ENCODE measurements around the gene ZNF473.

Gene ZNF473

GRCh38 chr19:50025794-50026549 is at the start of gene ZNF473:
ZNF473 (plus strand) TSS chr19:50026005; CDS start chr19:50031083, 5,078 bp downstream.
- peak; percentile 88 for DNase-seq (ENCODE audit: low read depth)

- no peak for DNase-seq (ENCODE audit: low read depth)
Observed at GRCh38 chr19:49976496-49976895, 49.3 kb upstream of the ZNF473 start.

- no peak for DNase-seq (ENCODE audit: low read depth)
Observed at GRCh38 chr19:49977076-49977475, 48.7 kb upstream of the ZNF473 start.

- no peak for DNase-seq (ENCODE audit: low read depth)
Observed at GRCh38 chr19:49977881-49978280, 47.9 kb upstream of the ZNF473 start.

GRCh38 chr19:49978324-49978723 is 47.5 kb upstream of the ZNF473 start:
- no peak for DNase-seq (ENCODE audit: low read depth)

GRCh38 chr19:49981603-49982593 is 43.9 kb upstream of the ZNF473 start:
- no peak for DNase-seq (ENCODE audit: low read depth)

GRCh38 chr19:49983645-49984229 is 42.1 kb upstream of the ZNF473 start:
- DNase-seq (ENCODE audit: low read depth): peak; percentile 68

- no peak for DNase-seq (ENCODE audit: low read depth)
Observed at GRCh38 chr19:49984491-49984890, 41.3 kb upstream of the ZNF473 start.

- no peak for DNase-seq (ENCODE audit: low read depth)
Observed at GRCh38 chr19:49985871-49986270, 39.9 kb upstream of the ZNF473 start.

GRCh38 chr19:49986354-49986753 is 39.5 kb upstream of the ZNF473 start:
- no peak for DNase-seq (ENCODE audit: low read depth)

- peak; percentile 31 for DNase-seq (ENCODE audit: low read depth)
Observed at GRCh38 chr19:49987159-49987698, 38.6 kb upstream of the ZNF473 start.

- no peak for DNase-seq (ENCODE audit: low read depth)
Observed at GRCh38 chr19:49988007-49988406, 37.8 kb upstream of the ZNF473 start.

- no peak for DNase-seq (ENCODE audit: low read depth)
Observed at GRCh38 chr19:49988433-49988832, 37.4 kb upstream of the ZNF473 start.

- DNase-seq (ENCODE audit: low read depth): no peak
Observed at GRCh38 chr19:49997709-49998108, 28.1 kb upstream of the ZNF473 start.

- no peak for DNase-seq (ENCODE audit: low read depth)
Observed at GRCh38 chr19:49999371-50000010, 26.3 kb upstream of the ZNF473 start.

- no peak for DNase-seq (ENCODE audit: low read depth)
Observed at GRCh38 chr19:50000038-50000840, 25.6 kb upstream of the ZNF473 start.

GRCh38 chr19:50000841-50001557 is 24.8 kb upstream of the ZNF473 start:
- DNase-seq (ENCODE audit: low read depth): no peak

GRCh38 chr19:50001775-50002174 is 24.0 kb upstream of the ZNF473 start:
- no peak for DNase-seq (ENCODE audit: low read depth)

- no peak for DNase-seq (ENCODE audit: low read depth)
Observed at GRCh38 chr19:50002386-50002960, 23.3 kb upstream of the ZNF473 start.

- DNase-seq (ENCODE audit: low read depth): no peak
Observed at GRCh38 chr19:50003254-50003788, 22.5 kb upstream of the ZNF473 start.

All from stimulated activated CD4-positive, alpha-beta T cell treated with anti-CD3 and anti-CD28 coated beads, Interleukin-2, amount 100 ng/mL, for 4 hours (primary cell).